Measurements from ENCODE around the gene GTF2H4. TPM values are rescaled to one million over a fixed set of nuclear protein-coding genes. Genes with fewer than 3 reads are reported as not detected.

The GTF2H4 gene
- total RNA-seq, 4 donors from 2014 or later = 9.5 to 34.4 (median 18.2) TPM

DNA sequence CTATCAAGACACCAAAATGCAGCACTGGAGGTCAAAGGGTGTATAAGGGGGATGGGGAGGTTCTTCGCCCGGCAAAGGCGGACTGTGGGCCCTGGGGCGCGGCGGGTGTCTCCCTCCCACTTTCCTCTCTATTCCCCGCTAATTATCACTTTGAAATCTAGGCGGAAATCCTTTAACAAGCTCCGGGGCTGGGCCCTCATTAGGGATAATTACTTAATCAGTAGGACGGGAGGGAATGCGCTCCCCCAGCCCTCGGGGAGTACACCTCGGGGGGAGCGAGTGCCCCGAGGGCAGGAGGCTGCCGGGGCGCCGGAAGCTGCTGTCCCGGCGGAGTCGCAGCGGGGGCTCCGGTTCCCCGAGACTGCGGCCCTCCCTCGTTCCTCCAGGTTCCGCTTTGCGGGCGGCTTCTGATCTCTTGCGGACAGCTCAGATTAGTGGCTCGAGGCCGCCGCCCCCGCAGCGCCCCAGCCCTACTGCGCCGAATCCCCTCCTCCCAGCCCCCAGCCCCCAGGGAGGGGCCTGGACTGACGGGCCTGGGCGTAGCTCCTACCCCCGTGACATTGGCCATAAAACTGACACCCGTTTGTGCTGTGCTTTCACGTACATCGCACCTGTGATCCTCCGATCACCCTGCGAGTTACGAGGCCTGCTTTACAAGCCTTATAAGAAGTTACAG is 47.5 kb downstream of the GTF2H4 start:
- Histone ChIP-seq H3K27ac (no peak overlapping the region), H3K4me1 (peaks cover 0 to 9% of the 10 kb centered on the region in 2 donors), H3K27me3 (no peaks in the 10 kb centered on the region), H3K36me3 (no peaks in the 10 kb centered on the region), H3K4me3 (replicated peaks in 1 of 3) (peak overlapping the region in 2 of 3 donors; percentile 34), H3K9me3 (no peaks in the 10 kb centered on the region)
- 17 to 20% methylated on average over 29 to 38 of the region's 46 CpGs for WGBS, 2 donors
- DNase-seq = peak; percentile 43 to 57
- TF ChIP-seq, protein P1, sequence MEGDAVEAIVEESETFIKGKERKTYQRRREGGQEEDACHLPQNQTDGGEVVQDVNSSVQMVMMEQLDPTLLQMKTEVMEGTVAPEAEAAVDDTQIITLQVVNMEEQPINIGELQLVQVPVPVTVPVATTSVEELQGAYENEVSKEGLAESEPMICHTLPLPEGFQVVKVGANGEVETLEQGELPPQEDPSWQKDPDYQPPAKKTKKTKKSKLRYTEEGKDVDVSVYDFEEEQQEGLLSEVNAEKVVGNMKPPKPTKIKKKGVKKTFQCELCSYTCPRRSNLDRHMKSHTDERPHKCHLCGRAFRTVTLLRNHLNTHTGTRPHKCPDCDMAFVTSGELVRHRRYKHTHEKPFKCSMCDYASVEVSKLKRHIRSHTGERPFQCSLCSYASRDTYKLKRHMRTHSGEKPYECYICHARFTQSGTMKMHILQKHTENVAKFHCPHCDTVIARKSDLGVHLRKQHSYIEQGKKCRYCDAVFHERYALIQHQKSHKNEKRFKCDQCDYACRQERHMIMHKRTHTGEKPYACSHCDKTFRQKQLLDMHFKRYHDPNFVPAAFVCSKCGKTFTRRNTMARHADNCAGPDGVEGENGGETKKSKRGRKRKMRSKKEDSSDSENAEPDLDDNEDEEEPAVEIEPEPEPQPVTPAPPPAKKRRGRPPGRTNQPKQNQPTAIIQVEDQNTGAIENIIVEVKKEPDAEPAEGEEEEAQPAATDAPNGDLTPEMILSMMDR (IDR thresholded peaks at IDR 0.05) = no peak
- TF ChIP-seq POLR2A (IDR thresholded peaks at IDR 0.05) = no peak
- intact Hi-C loops (cut with DNase I) = no loop called here

DNA sequence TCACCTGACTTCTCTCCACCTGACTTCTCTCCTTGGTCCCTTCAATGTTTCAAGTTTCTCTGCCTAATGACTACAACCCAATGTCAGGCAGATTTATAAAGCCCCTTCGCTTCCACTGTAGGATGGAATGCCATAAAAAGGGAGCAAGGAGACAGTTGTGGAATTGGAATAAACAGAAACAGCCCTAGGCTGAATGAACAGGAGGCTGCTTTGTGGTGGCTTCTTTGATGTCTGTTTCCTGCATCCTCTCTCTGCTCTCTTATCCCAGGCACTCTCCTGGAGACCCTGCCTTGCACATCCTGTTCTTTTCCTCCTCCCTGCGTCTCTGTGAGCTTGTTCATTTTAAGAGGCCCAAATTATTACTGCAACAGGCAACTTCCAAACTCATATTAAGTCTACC is 49.7 kb downstream of the GTF2H4 start:
- TF ChIP-seq, protein P1 (IDR thresholded peaks at IDR 0.05) = no peak
- TF ChIP-seq POLR2A (IDR thresholded peaks at IDR 0.05) = no peak
- intact Hi-C loops (cut with DNase I) = no loop called here
- no peaks in the 10 kb centered on the region for H3K36me3 ChIP-seq
- DNase-seq = no peak
- no peaks in the 10 kb centered on the region for H3K27me3 ChIP-seq
- H3K4me1 ChIP-seq = peaks cover 0 to 9% of the 10 kb centered on the region in 2 donors
- no peak overlapping the region for H3K27ac ChIP-seq
- WGBS, 2 donors = 81 to 82% methylated on average over 2 of the region's 2 CpGs
- H3K9me3 ChIP-seq = no peaks in the 10 kb centered on the region
- H3K4me3 ChIP-seq (replicated peaks in 1 of 3) = no peak overlapping the region

DNA sequence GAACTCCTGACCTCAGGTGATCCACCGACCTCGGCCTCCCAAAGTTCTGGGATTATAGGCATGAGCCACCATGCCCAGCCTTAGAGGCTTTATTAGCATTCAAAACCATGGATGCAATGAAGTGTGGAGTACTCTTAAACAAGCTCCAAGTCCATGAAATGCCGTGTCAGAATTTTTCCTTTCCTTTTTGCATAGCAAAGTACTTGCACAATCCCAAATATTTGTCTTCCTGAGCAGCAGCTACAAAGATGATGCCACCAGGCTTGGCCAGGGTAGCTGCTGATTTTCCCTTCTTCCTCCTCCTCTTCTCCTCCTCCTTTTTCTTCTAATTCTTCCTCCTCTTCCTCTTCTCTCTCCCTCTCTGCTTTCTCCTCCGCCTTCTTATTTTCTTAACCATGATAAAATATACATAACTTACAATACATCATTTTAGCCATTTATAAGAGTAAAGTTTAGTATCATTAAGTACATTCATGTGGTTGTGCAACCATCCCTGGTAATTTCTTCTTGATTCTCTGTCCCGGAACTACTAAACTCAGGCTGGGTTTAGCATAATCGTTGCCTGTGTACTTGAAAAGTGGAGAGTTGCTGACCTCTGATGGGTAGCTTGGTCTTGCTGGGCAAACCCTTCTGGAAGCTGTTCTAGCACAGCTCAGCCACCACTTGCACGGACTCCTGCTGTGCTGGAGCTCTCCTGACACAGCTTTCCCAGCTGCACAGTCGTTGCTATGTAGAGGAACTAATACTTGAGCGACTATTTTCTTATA is 53.1 kb downstream of the GTF2H4 start:
- TF ChIP-seq, protein P1 (IDR thresholded peaks at IDR 0.05) = no peak
- no peak for TF ChIP-seq POLR2A (IDR thresholded peaks at IDR 0.05)
- Histone ChIP-seq H3K36me3 (no peaks in the 10 kb centered on the region), H3K9me3 (no peaks in the 10 kb centered on the region), H3K4me1 (no peaks in the 10 kb centered on the region), H3K27me3 (no peaks in the 10 kb centered on the region), H3K27ac (no peak overlapping the region), H3K4me3 (replicated peaks in 1 of 3) (no peak overlapping the region)
- 62 to 70% methylated on average over 9 of the region's 9 CpGs for WGBS, 2 donors
- intact Hi-C loops (cut with DNase I) = no loop called here
- no peak for DNase-seq

DNA sequence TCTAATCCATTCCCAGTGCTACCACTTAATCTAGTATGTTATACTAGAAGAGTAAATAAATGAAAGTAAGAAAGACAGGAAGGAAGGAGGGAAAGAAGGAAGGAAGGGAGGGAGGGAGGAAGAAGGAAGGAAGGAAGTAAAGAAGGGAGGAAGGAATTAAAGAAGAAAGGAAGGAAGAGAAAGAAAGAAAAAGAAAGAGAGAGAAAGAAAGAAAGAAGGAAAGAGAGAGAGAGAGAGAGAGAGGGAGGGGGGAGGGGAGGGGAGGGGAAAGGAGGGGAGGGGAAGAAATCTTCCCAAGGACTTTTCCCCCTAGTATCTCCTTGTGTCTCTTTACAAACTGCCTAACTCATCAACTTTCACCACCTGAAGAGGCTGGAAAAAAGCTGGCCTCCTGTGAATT is 54.7 kb downstream of the GTF2H4 start:
- H3K27me3 ChIP-seq = no peaks in the 10 kb centered on the region
- H3K4me3 ChIP-seq (replicated peaks in 1 of 3) = no peak overlapping the region
- TF ChIP-seq, protein P1 (IDR thresholded peaks at IDR 0.05) = no peak
- TF ChIP-seq POLR2A (IDR thresholded peaks at IDR 0.05) = no peak
- H3K36me3 ChIP-seq = no peaks in the 10 kb centered on the region
- H3K27ac ChIP-seq = no peak overlapping the region
- intact Hi-C loops (cut with DNase I) = no loop called here
- no peaks in the 10 kb centered on the region for H3K4me1 ChIP-seq
- no peaks in the 10 kb centered on the region for H3K9me3 ChIP-seq
- no peak for DNase-seq

DNA sequence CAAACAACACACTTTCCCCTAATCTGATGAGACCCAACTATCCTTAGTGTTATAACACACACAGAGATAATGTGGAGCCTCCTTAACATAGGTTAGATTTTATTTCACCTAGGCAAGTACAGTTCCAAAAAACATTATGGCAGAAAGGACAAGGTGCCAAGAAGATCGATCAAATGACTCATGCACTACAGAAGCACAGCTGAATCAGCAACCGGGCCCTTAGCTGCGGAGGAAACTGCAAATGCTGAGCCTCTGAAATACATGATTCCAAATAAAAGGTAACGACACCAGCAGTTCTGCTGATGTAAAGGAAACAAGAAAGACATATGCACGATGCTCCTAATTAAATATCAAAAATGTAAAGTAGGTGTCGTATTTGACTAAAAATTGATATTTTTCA is 55.6 kb downstream of the GTF2H4 start:
- Histone ChIP-seq H3K27me3 (no peaks in the 10 kb centered on the region), H3K9me3 (no peaks in the 10 kb centered on the region), H3K4me1 (no peaks in the 10 kb centered on the region), H3K27ac (no peak overlapping the region), H3K36me3 (no peaks in the 10 kb centered on the region), H3K4me3 (replicated peaks in 1 of 3) (no peak overlapping the region)
- no peak for DNase-seq
- intact Hi-C loops (cut with DNase I) = no loop called here
- WGBS, 2 donors = 75 to 87% methylated on average over 6 of the region's 6 CpGs
- TF ChIP-seq, protein P1 (IDR thresholded peaks at IDR 0.05) = no peak
- TF ChIP-seq POLR2A (IDR thresholded peaks at IDR 0.05) = no peak

All from thyroid gland (tissue), 4 donors.